K562 (cell line): ENCODE measurements around the gene TBXAS1. TPM values are rescaled to one million over a fixed set of nuclear protein-coding genes. Genes with fewer than 3 reads are reported as not detected.

ENCODE experiments used
- ATAC-seq: fragments of 200-7000 bp; cut with Tn5 transposase; 3 replicates; pipeline ENCODE4 v1.9.1; 2020; ENCODE audit warnings: moderate library complexity
- BruUV-seq: library from RNA; stranded (reverse); fragments of 400-500 nt; replicated peaks from 2 replicates; lab custom pipeline; 2021; lab: Mats Ljungman, UMichigan
- CTCF ChIA-PET: fragments of 300-600 bp; formaldehyde crosslinking; extraction: SDS; loops from one replicate; lab custom pipeline; 2021; ENCODE audit warnings: low intra/inter-chr PET ratio; lab: Yijun Ruan, JAX
- POLR2A ChIA-PET: fragments of 300-600, 350-650 bp; sonication (Branson Sonifier 250); formaldehyde crosslinking; extraction: SDS; loops from one replicate; lab custom pipeline; 2021; ENCODE audit warnings: antibody characterized with exemption, inconsistent platforms; lab: Yijun Ruan, JAX
- DNase-seq, 4 experiments: peaks; one replicate each; pipeline versions ENCODE4 v3.0.0 to v3.0.0-alpha.2; 2011 to 2018; ENCODE audit warnings: low spot score in 3 of 4, mixed read lengths in 3 of 4; ENCODE audit errors: extremely low read depth in 1 of 4
- FAIRE-seq: peaks from 2 replicates; lab custom pipeline; 2011; peaks lifted over from hg19 to GRCh38; lab: Jason Lieb, UNC
- H2AFZ ChIP-seq: 2 replicates; pipeline ENCODE4 v1.6.0; 2011; ENCODE audit warnings: low read depth, low read length, control low read depth, inconsistent platforms
- H3K27ac ChIP-seq: fragments of 200-600 bp; 3 replicates; pipeline ENCODE4 v1.8.0; 2011; ENCODE audit warnings: low read depth, mild to moderate bottlenecking, control low read depth, inconsistent platforms, low read length, moderate library complexity, mixed read lengths; ENCODE audit errors: extremely low read depth
- H3K27me3 ChIP-seq, 2 experiments: fragments of 300-600 bp in 1 of 2; 2 replicates in 1 of 2; 3 replicates in 1 of 2; pipeline versions ENCODE4 v1.6.0 to v1.8.0; 2011; ENCODE audit warnings: inconsistent platforms in 2 of 2, low read length in 2 of 2, mild to moderate bottlenecking in 1 of 2, mixed read lengths in 1 of 2, moderate library complexity in 1 of 2; ENCODE audit not compliant: control insufficient read depth in 2 of 2, insufficient read depth in 2 of 2
- H3K36me3 ChIP-seq: fragments of 300-600 bp; 3 replicates; pipeline ENCODE4 v1.8.0; 2011; ENCODE audit warnings: mild to moderate bottlenecking, low read length, inconsistent platforms; ENCODE audit not compliant: control insufficient read depth, insufficient read depth
- H3K4me1 ChIP-seq, 2 experiments: fragments of 200-600 bp in 1 of 2; replicated peaks in 1 of 2; 2 replicates in 1 of 2; 3 replicates in 1 of 2; pipeline versions ENCODE4 v1.5.1 to v1.8.0; 2011; ENCODE audit warnings: inconsistent platforms in 2 of 2, low read length in 2 of 2, mild to moderate bottlenecking in 1 of 2, mixed read lengths in 1 of 2, moderate library complexity in 1 of 2; ENCODE audit not compliant: control insufficient read depth in 2 of 2, insufficient read depth in 2 of 2
- H3K4me2 ChIP-seq: 2 replicates; pipeline ENCODE4 v1.6.1; 2011; ENCODE audit warnings: low read length, control low read depth, inconsistent platforms, mixed read lengths; ENCODE audit not compliant: insufficient read depth
- H3K4me3 ChIP-seq: fragments of 200-600 bp; sonication (generic), shearing (Covaris generic); 2 replicates; pipeline ENCODE4 v1.5.1; 2016; ENCODE audit warnings: control low read depth, inconsistent platforms
- H3K79me2 ChIP-seq: fragments of 200-600 bp; 3 replicates; pipeline ENCODE4 v1.8.0; 2011; ENCODE audit warnings: low read length, inconsistent platforms; ENCODE audit not compliant: control insufficient read depth, insufficient read depth
- H3K9ac ChIP-seq, 2 experiments: 2 replicates each; pipeline versions ENCODE4 v1.6.0 to v1.6.1; 2011; ENCODE audit warnings: low read depth in 2 of 2, low read length in 2 of 2, control low read depth in 1 of 2, inconsistent platforms in 1 of 2, mild to moderate bottlenecking in 1 of 2, mixed read lengths in 1 of 2; ENCODE audit not compliant: insufficient read depth in 1 of 2
- H3K9me1 ChIP-seq: one replicate; pipeline ENCODE4 v1.6.0; 2011; ENCODE audit warnings: inconsistent platforms, mild to moderate bottlenecking, low read length, moderate library complexity; ENCODE audit not compliant: control insufficient read depth, insufficient read depth
- H3K9me3 ChIP-seq: replicated peaks from 2 replicates; pipeline ENCODE4 v1.5.1; 2011; ENCODE audit warnings: low read depth, low read length, inconsistent platforms; ENCODE audit not compliant: control insufficient read depth, insufficient read depth
- H4K20me1 ChIP-seq: replicated peaks from 2 replicates; pipeline ENCODE4 v1.6.1; 2011; ENCODE audit warnings: low read length, inconsistent platforms, mixed read lengths; ENCODE audit not compliant: control insufficient read depth, insufficient read depth
- BRCA1 ChIP-seq, 2 experiments: fragments of 450-650 bp in 1 of 2; sonication (generic) in 1 of 2; formaldehyde crosslinking in 1 of 2; IDR thresholded peaks; 2 replicates each; pipeline versions ENCODE4 v1.5.0 to v1.6.1; 2017 to 2020; ENCODE audit warnings: mild to moderate bottlenecking in 1 of 2, missing genetic modification reagents in 1 of 2
- CBX1 ChIP-seq: sonication (generic); IDR thresholded peaks from 2 replicates; pipeline ENCODE4 v1.6.1; 2016; ENCODE audit warnings: antibody characterized with exemption, low read depth, mild to moderate bottlenecking
- E2F3 ChIP-seq: fragments of 250-450 bp; sonication (Bioruptor Pico); IDR thresholded peaks from 2 replicates; pipeline ENCODE4 v1.4.0; 2020; ENCODE audit warnings: mild to moderate bottlenecking
- ELK1 ChIP-seq: sonication (generic); formaldehyde crosslinking; IDR thresholded peaks from 2 replicates; pipeline ENCODE4 v1.8.1; 2022; ENCODE audit warnings: missing genetic modification reagents
- GABPA ChIP-seq: fragments of 200-800 bp; sonication (Bioruptor generic); conservative IDR thresholded peaks from 2 replicates; pipeline ENCODE4 v1.6.1; 2016; ENCODE audit warnings: low read depth, missing genetic modification characterization, missing compliant biosample characterization
- IFI16 ChIP-seq: fragments of 250-450 bp; sonication (Bioruptor Pico); IDR thresholded peaks from 2 replicates; pipeline ENCODE4 v2.1.2; 2022; ENCODE audit warnings: mild to moderate bottlenecking, inconsistent platforms
- NFXL1 ChIP-seq: fragments of 450-650 bp; formaldehyde crosslinking; IDR thresholded peaks from 2 replicates; pipeline ENCODE4 v1.4.0; 2021; ENCODE audit warnings: mild to moderate bottlenecking
- PBX2 ChIP-seq, 2 experiments: IDR thresholded peaks in 1 of 2; conservative IDR thresholded peaks in 1 of 2; 2 replicates each; pipeline ENCODE4 v1.6.1; 2016; ENCODE audit warnings: low read depth in 2 of 2, mild to moderate bottlenecking in 1 of 2, missing compliant biosample characterization in 1 of 2, missing genetic modification characterization in 1 of 2, moderate library complexity in 1 of 2
- RAD21 ChIP-seq, 2 experiments: fragments of 250-450 bp in 1 of 2; fragments of 450-650 bp in 1 of 2; sonication (Bioruptor Pico) in 1 of 2; formaldehyde crosslinking in 1 of 2; IDR thresholded peaks in 1 of 2; conservative IDR thresholded peaks in 1 of 2; 2 replicates each; pipeline versions ENCODE4 v1.4.0 to v1.8.0; 2020 to 2022; ENCODE audit warnings: mild to moderate bottlenecking in 2 of 2, moderate library complexity in 1 of 2
- SIN3B ChIP-seq: fragments of 450-650 bp; IDR thresholded peaks from 2 replicates; pipeline ENCODE4 v1.6.1; 2017; ENCODE audit warnings: low read depth, mild to moderate bottlenecking, moderate library complexity
- ZBTB33 ChIP-seq: sonication (generic); formaldehyde crosslinking; IDR thresholded peaks from 2 replicates; pipeline ENCODE4 v1.8.1; 2023; ENCODE audit warnings: mild to moderate bottlenecking, missing genetic modification reagents
- ZNF263 ChIP-seq: sonication (generic); formaldehyde crosslinking; IDR thresholded peaks from 2 replicates; pipeline ENCODE4 v1.8.0; 2022; ENCODE audit warnings: mild to moderate bottlenecking, missing genetic modification reagents, borderline replicate concordance
- ZNF57 ChIP-seq: fragments of 450-650 bp; formaldehyde crosslinking; IDR thresholded peaks from 2 replicates; pipeline ENCODE4 v1.4.0; 2020; ENCODE audit warnings: mild to moderate bottlenecking, moderate library complexity
- WGBS: fragments of 100-300 bp; shearing (Covaris generic); methylation state at CpG from one replicate; pipeline ENCODE4 v1.1.6; 2016; ENCODE audit warnings: low coverage, mixed read lengths; ENCODE audit not compliant: insufficient coverage; ENCODE audit errors: missing lambda C conversion rate; 5-methylcytosine and 5-hydroxymethylcytosine counted together
- in situ Hi-C: fragments of 300-500 bp; cut with MboI; formaldehyde crosslinking; loops from 4 replicates; pipeline ENCODE4 v1.15.0; 2018; ENCODE audit warnings: inconsistent platforms, mixed read lengths
- intact Hi-C: fragments of 100-400 bp; cut with micrococcal nuclease; formaldehyde crosslinking; loops from 2 replicates; pipeline ENCODE4 v1.14.2; 2022
- polyA plus RNA-seq, 8 experiments: library from polyadenylated mRNA; depleted of rRNA in 4 of 8; stranded (reverse) in 5 of 8; unstranded in 3 of 8; fragments of >200 nt; fragmentation: Nextera tagmentation in 2 of 8; fragmentation: Illumina TruSeq in 1 of 8; extraction: Ambion mirVana in 2 of 8; extraction: Trizol in 1 of 8; gene quantifications; 2 replicates each; pipeline versions ENCODE4 v1.2.1 to v1.2.3, GENCODE V29; 2011 to 2014; ENCODE audit warnings: inconsistent platforms in 1 of 8, missing spikeins in 1 of 8
- total RNA-seq, 7 experiments: library from RNA; depleted of rRNA in 6 of 7; stranded (reverse); fragments of >200 nt in 6 of 7; fragmentation: Illumina TruSeq in 2 of 7; extraction: Trizol in 2 of 7; gene quantifications; 2 replicates each; pipeline versions ENCODE4 v1.2.1 to v1.2.3, GENCODE V29; 2011 to 2021; ENCODE audit warnings: low replicate concordance in 1 of 7

Gene TBXAS1
- total and polyA plus RNA-seq, 9 of the 15 experiments (the other 6 are each of a cell fraction or from before 2014, with no cell fraction given) = 1.1 to 8.3 (median 1.9) TPM

- BruUV-seq = no TSS peak
- ATAC-seq (no peak), DNase-seq (no peak), FAIRE-seq (no peak)
- ChIA-PET CTCF (interaction anchor here (0.6 to 5.4 kb wide), 5 partner anchors 303 to 923 kb away, joined by 3 to 92 read pairs (median 4); no protein-coding TSS in a partner anchor), POLR2A (interaction anchor here (0.6 kb wide), 1 partner anchor 15 kb away, joined by 3 read pairs; no protein-coding TSS in a partner anchor)
- no peak overlapping the region for H3K4me2 ChIP-seq
- H3K9me3 ChIP-seq = no peaks in the 10 kb centered on the region
- intact Hi-C loops = loop anchor here (5.0 kb wide), 4 partner anchors 83 to 568 kb away; no protein-coding TSS in a partner anchor
- H3K27me3 ChIP-seq = no peaks in the 10 kb centered on the region
- no peaks in the 10 kb centered on the region for H3K36me3 ChIP-seq
- H2AFZ ChIP-seq = no peak overlapping the region
- H3K79me2 ChIP-seq = no peaks in the 10 kb centered on the region
- WGBS = 44% methylated on average over 6 of the region's 6 CpGs
- peaks cover 4 to 9% of the 10 kb centered on the region in 2 experiments; a peak in 4 of 5 replicates for H3K4me1 ChIP-seq
- H3K9ac ChIP-seq = no peak overlapping the region
- in situ Hi-C loops = loop anchor here (5.0 kb wide), 3 partner anchors 228 to 498 kb away; no protein-coding TSS in a partner anchor
- no peak overlapping the region for H3K4me3 ChIP-seq
- H3K27ac ChIP-seq = no peak overlapping the region
- H4K20me1 ChIP-seq = no peaks in the 10 kb centered on the region
- no peaks in the 10 kb centered on the region for H3K9me1 ChIP-seq
- TF ChIP-seq E2F3 (CRISPR knock-in tag) (no peak), ZBTB33 (CRISPR knock-in tag) (peak; percentile 88), RAD21 (CRISPR knock-in tag; conservative IDR thresholded peaks at IDR 0.05 in 1 of 2, IDR thresholded peaks at IDR 0.05 in 1 of 2) (0 out of 4 replicates have a peak, but pooled peaks of 1 of the 2 experiments have one; percentile 2), ZNF57 (CRISPR knock-in tag) (no peak), SIN3B (no peak), ELK1 (CRISPR knock-in tag) (no peak), GABPA (tag) (no peak), PBX2 (CRISPR knock-in tag; IDR thresholded peaks at IDR 0.05; ENCODE audit: low read depth) (no peak), PBX2 (tag; conservative IDR thresholded peaks at IDR 0.05; ENCODE audit: low read depth) (no peak), IFI16 (CRISPR knock-in tag) (no peak), CBX1 (no peak), ZNF263 (no peak), NFXL1 (CRISPR knock-in tag) (no peak), BRCA1 (IDR thresholded peaks at IDR 0.05) (no peak), BRCA1 (CRISPR knock-in tag; IDR thresholded peaks at IDR 0.05) (no peak)
Observed at GRCh38 chr7:140000666-140001268, 171.7 kb downstream of the TBXAS1 start.
